Measurements from ENCODE around the gene MOK. TPM values are rescaled to one million over a fixed set of nuclear protein-coding genes. Genes with fewer than 3 reads are reported as not detected.

The MOK gene
- total RNA-seq, 3 donors from 2014 or later, result 13.0 to 29.0 (median 23.9) TPM

DNA sequence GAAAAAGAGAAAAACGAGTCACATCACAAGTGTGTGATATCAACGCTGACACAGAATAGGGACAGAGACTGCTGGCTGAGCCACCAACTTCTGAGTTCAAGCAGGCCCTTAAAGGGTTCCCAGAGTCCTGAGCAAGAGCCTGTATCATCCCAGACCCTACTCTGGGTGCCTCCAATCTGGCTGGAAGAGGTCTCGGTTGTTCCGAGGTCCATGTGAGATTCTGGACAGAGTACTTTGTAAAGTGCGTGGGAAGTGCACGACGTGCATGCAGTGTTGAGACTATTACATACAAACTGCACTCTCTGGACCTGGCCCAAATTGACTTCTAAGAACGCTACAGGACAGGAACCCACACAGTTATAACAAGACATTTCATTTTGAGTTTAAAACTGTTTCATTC lies 40.6 kb downstream of the MOK start:
- no peak for TF ChIP-seq POLR2A (IDR thresholded peaks at IDR 0.05)
- H3K4me3 ChIP-seq, result no peak overlapping the region
- peak overlapping the region in 1 of 2 donors; percentile 23 for H3K27ac ChIP-seq
- intact Hi-C loops (cut with DNase I; ENCODE audit: low total_unique reads), result no loop called here
- H3K4me1 ChIP-seq, result peaks cover 0 to 6% of the 10 kb centered on the region in 2 donors
- no peaks in the 10 kb centered on the region for H3K9me3 ChIP-seq
- DNase-seq (ENCODE audit: low spot score in 2 of 2), result no peak
- no peaks in the 10 kb centered on the region for H3K27me3 ChIP-seq
- no peaks in the 10 kb centered on the region for H3K36me3 ChIP-seq

DNA sequence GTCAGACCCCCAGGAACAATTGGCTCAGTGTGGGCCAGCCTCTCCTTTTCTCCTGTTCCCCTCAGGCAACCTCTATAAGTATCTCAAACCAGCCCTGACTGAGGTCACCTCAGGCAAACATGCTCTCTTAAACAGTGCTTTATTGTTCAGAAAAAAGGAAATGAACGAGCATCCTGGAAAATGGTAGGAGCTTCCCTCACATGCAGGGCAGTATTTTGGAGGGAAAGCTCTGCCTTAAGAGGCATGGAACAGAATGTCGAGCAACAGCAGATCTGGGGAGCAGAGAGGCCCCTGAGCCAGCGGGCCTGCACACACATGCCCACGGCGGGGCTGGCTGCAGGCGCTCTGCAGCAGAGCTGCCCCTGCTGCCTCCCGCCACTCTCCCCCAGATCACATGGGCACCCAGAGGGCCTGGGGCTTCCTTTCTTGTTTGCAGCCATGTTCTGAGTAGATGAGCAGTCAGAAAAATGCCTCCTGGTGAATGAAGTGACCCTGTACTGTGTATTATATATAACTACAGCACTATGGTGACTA lies 42.0 kb downstream of the MOK start:
- no peaks in the 10 kb centered on the region for H3K9me3 ChIP-seq
- intact Hi-C loops (cut with DNase I; ENCODE audit: low total_unique reads), result no loop called here
- DNase-seq (ENCODE audit: low spot score in 2 of 2), result no peak
- no peaks in the 10 kb centered on the region for H3K27me3 ChIP-seq
- H3K36me3 ChIP-seq, result no peaks in the 10 kb centered on the region
- no peak overlapping the region for H3K4me3 ChIP-seq
- TF ChIP-seq, protein P1, sequence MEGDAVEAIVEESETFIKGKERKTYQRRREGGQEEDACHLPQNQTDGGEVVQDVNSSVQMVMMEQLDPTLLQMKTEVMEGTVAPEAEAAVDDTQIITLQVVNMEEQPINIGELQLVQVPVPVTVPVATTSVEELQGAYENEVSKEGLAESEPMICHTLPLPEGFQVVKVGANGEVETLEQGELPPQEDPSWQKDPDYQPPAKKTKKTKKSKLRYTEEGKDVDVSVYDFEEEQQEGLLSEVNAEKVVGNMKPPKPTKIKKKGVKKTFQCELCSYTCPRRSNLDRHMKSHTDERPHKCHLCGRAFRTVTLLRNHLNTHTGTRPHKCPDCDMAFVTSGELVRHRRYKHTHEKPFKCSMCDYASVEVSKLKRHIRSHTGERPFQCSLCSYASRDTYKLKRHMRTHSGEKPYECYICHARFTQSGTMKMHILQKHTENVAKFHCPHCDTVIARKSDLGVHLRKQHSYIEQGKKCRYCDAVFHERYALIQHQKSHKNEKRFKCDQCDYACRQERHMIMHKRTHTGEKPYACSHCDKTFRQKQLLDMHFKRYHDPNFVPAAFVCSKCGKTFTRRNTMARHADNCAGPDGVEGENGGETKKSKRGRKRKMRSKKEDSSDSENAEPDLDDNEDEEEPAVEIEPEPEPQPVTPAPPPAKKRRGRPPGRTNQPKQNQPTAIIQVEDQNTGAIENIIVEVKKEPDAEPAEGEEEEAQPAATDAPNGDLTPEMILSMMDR (IDR thresholded peaks at IDR 0.05), result no peak
- peak overlapping the region in 1 of 2 donors; percentile 21 for H3K27ac ChIP-seq
- peaks cover 0 to 6% of the 10 kb centered on the region in 2 donors for H3K4me1 ChIP-seq

DNA sequence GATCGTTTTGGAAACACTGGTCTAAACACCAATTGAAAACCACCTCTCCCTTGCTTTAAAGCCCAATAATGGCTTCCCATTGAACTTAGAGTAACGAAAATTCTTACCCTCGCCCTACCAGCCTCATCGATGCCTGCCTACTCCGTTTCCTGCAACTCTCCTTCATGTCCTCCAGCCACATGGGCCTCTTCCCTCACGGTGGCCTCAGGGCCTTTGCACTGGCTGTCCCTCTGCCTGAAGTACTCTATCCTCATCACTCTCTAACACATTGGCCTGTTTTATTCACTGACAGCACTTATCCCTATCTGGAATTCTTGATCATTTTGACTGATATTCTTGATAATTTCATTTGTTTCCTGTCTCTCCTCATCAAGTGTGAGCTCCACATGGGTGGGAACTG lies 46.8 kb downstream of the MOK start:
- Histone ChIP-seq H3K27ac (no peak overlapping the region), H3K4me1 (peaks cover 0 to 3% of the 10 kb centered on the region in 2 donors), H3K27me3 (no peaks in the 10 kb centered on the region), H3K9me3 (no peaks in the 10 kb centered on the region), H3K4me3 (no peak overlapping the region), H3K36me3 (no peaks in the 10 kb centered on the region)
- TF ChIP-seq POLR2A (IDR thresholded peaks at IDR 0.05) (no peak), POLR2AphosphoS5 (IDR thresholded peaks at IDR 0.05) (no peak)
- TF ChIP-seq, protein P1 (IDR thresholded peaks at IDR 0.05), result no peak
- intact Hi-C loops (cut with DNase I; ENCODE audit: low total_unique reads), result no loop called here
- no peak for DNase-seq (ENCODE audit: low spot score in 2 of 2)

DNA sequence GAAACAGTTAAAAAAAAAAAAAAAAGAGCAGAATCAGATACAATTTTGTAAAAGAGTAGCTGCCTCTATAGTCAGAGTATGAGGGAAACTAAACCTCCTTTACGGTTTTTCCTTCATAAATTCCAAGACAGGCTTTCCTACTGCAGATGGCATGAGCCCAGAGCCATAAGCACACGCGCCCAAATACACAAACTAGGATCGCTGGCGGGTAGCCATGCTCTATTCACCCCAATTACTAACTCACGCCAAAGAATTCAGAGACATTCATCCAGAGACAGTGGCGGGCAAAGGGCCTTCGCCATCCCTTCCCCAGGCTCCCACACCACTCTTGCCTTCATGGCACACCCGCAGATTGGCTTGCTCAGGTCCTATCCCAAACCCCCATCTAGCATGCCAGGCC lies 48.2 kb downstream of the MOK start:
- no peak overlapping the region for H3K4me3 ChIP-seq
- no peaks in the 10 kb centered on the region for H3K27me3 ChIP-seq
- H3K9me3 ChIP-seq, result no peaks in the 10 kb centered on the region
- no peak for DNase-seq (ENCODE audit: low spot score in 2 of 2)
- TF ChIP-seq, protein P1 (IDR thresholded peaks at IDR 0.05), result no peak
- intact Hi-C loops (cut with DNase I; ENCODE audit: low total_unique reads), result no loop called here
- H3K36me3 ChIP-seq, result no peaks in the 10 kb centered on the region
- no peaks in the 10 kb centered on the region for H3K4me1 ChIP-seq
- no peak overlapping the region for H3K27ac ChIP-seq

DNA sequence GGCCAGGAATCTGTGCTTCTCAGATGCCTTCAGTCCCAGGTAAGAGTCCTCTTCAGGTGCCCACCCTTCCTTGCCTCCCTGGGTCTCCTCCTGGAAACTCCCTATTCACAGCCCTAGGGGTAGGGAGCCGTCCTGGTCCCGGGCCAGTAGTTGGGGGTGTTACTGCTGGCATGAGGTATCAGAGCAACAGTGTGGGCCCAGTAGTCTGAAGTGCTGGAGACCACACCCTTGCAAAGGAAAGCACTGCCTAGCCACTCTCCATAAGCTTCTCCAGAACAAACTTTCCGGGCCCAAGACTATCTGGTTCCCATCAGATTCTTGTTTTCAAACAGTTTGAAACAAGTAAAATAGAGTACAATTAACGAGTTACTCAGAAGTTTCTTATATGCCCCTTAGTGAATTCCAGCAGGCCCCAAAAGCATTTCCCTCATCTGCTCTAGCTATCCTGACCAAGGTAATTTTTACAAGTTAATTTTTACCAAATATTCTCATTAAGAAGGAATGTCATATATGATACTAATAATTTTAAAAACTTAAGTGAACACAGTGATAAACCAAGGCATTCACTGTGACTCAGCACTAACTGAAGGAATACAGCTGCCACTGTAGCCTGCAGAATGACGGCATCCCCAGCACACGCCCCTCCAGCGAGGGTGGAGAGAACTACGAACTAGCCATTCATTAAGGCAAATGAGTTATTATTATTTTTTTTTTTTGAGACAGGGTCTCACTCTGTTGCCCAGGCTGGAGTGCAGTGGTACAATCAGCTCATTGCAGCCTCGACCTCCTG lies 49.4 kb downstream of the MOK start:
- no peak overlapping the region for H3K4me3 ChIP-seq
- no peaks in the 10 kb centered on the region for H3K27me3 ChIP-seq
- no peak overlapping the region for H3K27ac ChIP-seq
- intact Hi-C loops (cut with DNase I; ENCODE audit: low total_unique reads), result no loop called here
- peak in 1 of 2 donors; percentile 15 for DNase-seq (ENCODE audit: low spot score in 2 of 2)
- H3K4me1 ChIP-seq, result no peaks in the 10 kb centered on the region
- H3K36me3 ChIP-seq, result no peaks in the 10 kb centered on the region
- TF ChIP-seq, protein P1 (IDR thresholded peaks at IDR 0.05), result no peak
- TF ChIP-seq POLR2AphosphoS5 (IDR thresholded peaks at IDR 0.05) (no peak), POLR2A (IDR thresholded peaks at IDR 0.05) (no peak)
- H3K9me3 ChIP-seq, result no peaks in the 10 kb centered on the region

Data from breast epithelium (tissue), 4 donors.